NCI-H2107 treated with DMSO at 0.1 percent for 48 hours (cell line): Measurements from ENCODE around the gene TPP2.

Experiments used
- DNase-seq: peaks from one replicate; lab custom pipeline; 2025; ENCODE audit not compliant: unreplicated experiment; lab: John Stamatoyannopoulos, UW

The TPP2 gene

DNA sequence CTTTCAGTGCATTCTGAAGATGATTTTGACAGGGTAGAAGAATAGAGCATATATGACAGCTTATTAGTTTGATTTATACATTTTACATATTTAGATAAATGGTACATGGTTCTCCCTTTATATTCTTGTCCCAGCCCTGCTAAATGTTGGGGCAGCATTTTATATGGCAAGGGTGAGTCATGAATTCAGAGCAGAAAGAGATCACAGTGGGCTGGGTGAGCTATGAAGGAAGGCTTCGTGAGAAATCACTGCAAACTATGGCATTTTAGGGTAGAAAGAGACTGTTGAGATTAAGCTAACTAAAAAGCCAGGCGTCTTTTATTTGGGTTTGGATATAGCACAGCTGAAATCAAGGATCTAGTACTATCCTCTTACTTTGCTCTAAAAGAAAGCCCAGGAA is 122.0 kb downstream of the TPP2 start:
- DNase-seq: no peak

DNA sequence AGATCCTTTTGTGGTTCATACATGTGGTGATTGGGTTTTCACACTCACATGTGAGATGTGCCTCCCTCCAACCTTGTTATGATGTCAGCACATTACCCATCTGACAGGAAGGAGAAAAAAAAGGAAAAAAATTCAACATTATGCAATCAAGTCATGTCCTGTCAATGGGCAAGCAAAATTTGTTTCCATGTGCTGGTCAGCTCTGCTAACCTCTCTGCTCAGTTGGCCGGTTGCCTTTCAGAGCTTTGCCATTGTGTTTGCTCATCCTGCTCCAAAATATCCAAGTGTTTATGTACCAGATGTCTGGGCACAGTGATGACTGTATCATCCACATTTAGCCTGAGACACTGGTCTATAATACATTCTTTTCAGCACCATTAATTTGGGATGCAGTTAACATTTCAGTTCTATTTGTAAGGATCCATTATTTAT is 125.0 kb downstream of the TPP2 start:
- DNase-seq: no peak

DNA sequence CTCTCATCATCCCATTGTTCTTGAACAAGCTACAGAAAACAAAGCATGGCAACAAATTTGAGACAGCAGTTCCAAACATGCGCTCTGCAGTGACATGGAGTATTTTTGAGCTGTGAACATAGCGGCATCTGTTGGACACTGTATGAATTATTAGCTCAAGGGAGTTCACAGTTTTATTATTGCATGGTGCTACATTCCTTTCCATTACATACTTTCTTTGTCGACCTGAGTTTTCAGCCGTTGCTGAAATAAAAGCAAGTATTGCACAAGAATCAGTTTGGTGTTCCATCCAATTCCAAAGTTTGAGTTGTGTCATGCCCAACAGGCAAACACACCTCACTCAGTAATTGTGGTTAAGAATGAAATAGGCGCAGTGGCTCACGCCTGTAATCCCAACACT is 128.1 kb downstream of the TPP2 start:
- peak; percentile 51 for DNase-seq

DNA sequence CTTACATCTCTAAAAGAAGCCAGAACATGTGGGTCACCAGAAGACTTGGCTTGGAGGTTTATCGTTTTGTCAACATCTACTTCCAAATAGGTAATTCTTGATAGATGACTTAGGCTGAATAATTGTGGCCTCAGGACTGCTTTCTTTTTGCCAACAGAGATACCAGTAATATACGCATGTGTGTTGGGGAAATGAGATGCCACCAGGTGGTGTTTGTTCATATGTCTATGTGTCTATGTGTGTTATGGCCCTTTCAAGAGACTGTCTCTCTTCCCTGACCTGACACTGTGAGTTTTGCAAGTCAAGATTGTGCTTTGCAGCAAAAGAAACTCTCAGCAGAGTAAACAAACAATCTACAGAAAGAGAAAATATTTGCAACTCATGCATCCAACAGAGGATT is 129.6 kb downstream of the TPP2 start:
- peak; percentile 1 for DNase-seq
